ENCODE results near the gene NRF1.

The NRF1 gene

DNA sequence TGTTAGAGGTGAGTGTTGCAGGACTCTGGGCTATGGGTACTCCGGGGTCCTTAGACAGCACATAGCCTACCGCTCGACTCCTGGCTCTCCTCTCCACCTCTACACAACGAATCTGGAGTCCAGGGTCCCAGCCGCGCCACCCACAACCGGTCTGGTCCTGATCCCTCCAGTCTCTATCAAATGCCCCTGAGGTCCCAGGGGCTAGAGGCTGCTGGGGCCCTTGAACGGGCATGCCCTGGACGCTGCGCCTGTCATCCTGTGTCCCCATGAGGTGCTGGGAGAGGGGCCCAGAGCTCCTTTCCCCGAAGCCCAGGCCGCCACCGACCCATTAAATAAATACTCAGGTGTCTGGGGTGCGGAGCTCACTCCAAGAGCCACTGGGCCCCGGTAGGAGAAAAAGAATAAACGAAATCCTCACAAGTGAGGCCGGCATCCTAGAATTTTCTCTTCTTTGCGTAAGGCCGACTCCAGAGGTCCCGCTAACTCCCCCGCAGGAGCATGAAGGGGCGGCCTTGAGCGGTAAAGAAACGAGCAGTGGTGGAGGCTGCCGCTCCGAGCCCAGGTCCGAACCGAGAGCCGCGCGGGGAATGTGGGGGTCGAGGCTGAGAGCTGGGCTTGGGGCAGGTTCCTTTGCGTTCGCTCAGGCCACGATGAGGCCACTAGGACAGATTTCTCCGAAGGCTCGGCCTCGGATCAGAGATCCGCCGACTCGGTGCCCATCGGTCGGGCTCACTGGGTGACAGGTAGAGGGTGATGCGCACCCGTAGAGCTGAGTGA lies 166.7 kb downstream of the NRF1 start:
- ChIA-PET POLR2A (no interaction called here), CTCF (no interaction called here)
- DNase-seq (ENCODE audit: extremely low spot score), result no peak
- TF ChIP-seq L3MBTL2 (conservative IDR thresholded peaks at IDR 0.05) (no peak), ZNF384 (IDR thresholded peaks at IDR 0.05) (no peak), SP1 (IDR thresholded peaks at IDR 0.05) (no peak), NFRKB (IDR thresholded peaks at IDR 0.05) (no peak), TARDBP (IDR thresholded peaks at IDR 0.05) (no peak), FOXM1 (IDR thresholded peaks at IDR 0.05; ENCODE audit: borderline replicate concordance) (no peak), BHLHE40 (IDR thresholded peaks at IDR 0.05; ENCODE audit: borderline replicate concordance) (no peak), ELF4 (IDR thresholded peaks at IDR 0.05) (no peak), LEF1 (IDR thresholded peaks at IDR 0.05; ENCODE audit: borderline replicate concordance) (no peak), HDGF (IDR thresholded peaks at IDR 0.05; ENCODE audit: borderline replicate concordance) (no peak), FOXK2 (IDR thresholded peaks at IDR 0.05) (no peak), FOXA1 (IDR thresholded peaks at IDR 0.05) (no peak), SUZ12 (IDR thresholded peaks at IDR 0.05) (no peak), ARNT (IDR thresholded peaks at IDR 0.05) (no peak), CTBP1 (IDR thresholded peaks at IDR 0.05; ENCODE audit: borderline replicate concordance) (no peak)
- TF ChIP-seq, protein P1, sequence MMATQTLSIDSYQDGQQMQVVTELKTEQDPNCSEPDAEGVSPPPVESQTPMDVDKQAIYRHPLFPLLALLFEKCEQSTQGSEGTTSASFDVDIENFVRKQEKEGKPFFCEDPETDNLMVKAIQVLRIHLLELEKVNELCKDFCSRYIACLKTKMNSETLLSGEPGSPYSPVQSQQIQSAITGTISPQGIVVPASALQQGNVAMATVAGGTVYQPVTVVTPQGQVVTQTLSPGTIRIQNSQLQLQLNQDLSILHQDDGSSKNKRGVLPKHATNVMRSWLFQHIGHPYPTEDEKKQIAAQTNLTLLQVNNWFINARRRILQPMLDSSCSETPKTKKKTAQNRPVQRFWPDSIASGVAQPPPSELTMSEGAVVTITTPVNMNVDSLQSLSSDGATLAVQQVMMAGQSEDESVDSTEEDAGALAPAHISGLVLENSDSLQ (IDR thresholded peaks at IDR 0.05), result no peak

DNA sequence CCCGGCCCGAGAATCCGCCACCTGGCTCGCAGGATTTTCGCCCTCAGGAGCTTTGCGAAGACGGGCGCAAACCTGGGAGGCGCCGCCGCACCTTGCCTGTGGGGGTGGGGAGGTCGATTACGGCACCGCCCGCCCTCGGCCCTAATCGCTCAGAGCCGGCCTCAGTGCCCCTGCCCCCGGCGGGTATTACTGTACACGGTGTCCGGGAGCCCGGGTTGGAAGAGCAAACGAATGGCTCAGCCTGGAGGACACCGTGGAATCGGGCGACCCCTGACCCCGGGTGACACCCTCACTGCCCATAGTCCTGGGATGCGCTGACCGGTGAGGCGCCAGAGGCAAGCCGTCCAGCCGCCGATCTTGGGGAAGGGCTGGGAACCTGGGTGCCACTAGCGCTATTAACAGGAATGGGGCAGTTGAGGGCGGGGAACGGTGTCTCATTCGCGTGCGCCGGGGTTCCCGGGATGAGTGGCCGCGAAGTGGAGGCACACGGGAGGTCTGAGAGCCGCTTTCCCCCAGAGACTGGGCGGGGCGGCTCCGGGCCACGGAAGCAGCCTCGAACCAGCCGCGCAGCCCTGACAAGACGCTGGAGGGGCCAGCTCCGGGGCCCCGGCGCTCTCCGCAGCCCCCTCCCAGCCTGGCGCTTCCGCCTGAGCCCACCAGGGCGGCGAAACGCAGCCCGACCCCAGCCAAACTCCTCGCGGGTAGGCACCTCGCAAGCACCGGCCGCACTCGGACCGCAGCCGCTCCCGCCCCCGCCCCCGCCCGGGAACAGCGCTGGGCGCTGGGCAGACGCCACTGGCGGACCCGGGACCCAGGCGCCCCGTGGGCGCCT lies 167.5 kb downstream of the NRF1 start:
- TF ChIP-seq FOXA1 (IDR thresholded peaks at IDR 0.05) (no peak), TARDBP (IDR thresholded peaks at IDR 0.05) (no peak), ARNT (IDR thresholded peaks at IDR 0.05) (no peak), ELF4 (IDR thresholded peaks at IDR 0.05) (no peak), FOXM1 (IDR thresholded peaks at IDR 0.05; ENCODE audit: borderline replicate concordance) (no peak), HDGF (IDR thresholded peaks at IDR 0.05; ENCODE audit: borderline replicate concordance) (no peak), SUZ12 (IDR thresholded peaks at IDR 0.05) (no peak), LEF1 (IDR thresholded peaks at IDR 0.05; ENCODE audit: borderline replicate concordance) (no peak), NFRKB (IDR thresholded peaks at IDR 0.05) (no peak), BHLHE40 (IDR thresholded peaks at IDR 0.05; ENCODE audit: borderline replicate concordance) (no peak)
- TF ChIP-seq, protein P1 (IDR thresholded peaks at IDR 0.05), result no peak
- DNase-seq (ENCODE audit: extremely low spot score), result peak; percentile 73
- ChIA-PET POLR2A (interaction anchor here (1.1 kb wide), 1 partner anchor 46 kb away, joined by 6 read pairs; no protein-coding TSS in a partner anchor), CTCF (no interaction called here)

DNA sequence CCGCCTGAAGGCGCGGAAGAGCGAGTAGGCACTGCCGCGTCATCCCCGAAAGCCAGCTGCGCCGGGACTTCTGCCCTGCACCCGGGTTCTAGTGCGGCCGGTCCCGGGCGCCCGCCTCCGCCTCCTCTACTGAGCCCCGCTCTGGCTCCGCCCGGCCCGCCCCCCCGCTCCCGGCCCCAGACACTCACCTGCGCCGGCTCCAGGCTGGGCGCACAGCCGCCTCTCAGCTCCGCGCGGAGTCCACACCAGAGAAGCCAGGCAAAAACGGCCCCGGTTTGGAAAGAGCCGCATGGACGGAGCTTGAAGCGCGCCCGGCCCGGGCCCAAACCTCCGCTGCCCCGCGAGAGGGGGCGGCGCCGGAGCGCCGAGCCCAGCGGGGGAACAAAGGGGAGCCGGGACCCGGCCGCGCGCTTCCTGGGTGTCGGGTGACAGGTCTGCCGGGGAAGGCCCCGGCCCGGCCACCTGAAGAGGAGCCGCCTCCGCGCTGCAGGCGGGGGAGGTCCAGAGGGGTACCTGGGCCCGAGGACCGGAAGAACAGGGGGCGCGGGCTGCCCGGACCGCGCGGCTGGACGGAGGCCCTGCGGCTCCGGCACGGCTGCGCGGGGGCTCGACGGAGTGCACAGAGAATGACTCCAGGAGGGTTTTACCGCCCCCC lies 168.2 kb downstream of the NRF1 start:
- CTCF ChIA-PET, result no interaction called here
- TF ChIP-seq, protein P1 (IDR thresholded peaks at IDR 0.05), result no peak
- TF ChIP-seq ZNF384 (IDR thresholded peaks at IDR 0.05) (no peak), L3MBTL2 (conservative IDR thresholded peaks at IDR 0.05) (no peak), ELF4 (IDR thresholded peaks at IDR 0.05) (no peak), TARDBP (IDR thresholded peaks at IDR 0.05) (no peak), SUZ12 (IDR thresholded peaks at IDR 0.05) (no peak), LEF1 (IDR thresholded peaks at IDR 0.05; ENCODE audit: borderline replicate concordance) (no peak), FOXK2 (IDR thresholded peaks at IDR 0.05) (no peak), CTBP1 (IDR thresholded peaks at IDR 0.05; ENCODE audit: borderline replicate concordance) (no peak; the same call in 1 of the 2 replicates), SP1 (IDR thresholded peaks at IDR 0.05) (no peak), FOXM1 (IDR thresholded peaks at IDR 0.05; ENCODE audit: borderline replicate concordance) (no peak), FOXA1 (IDR thresholded peaks at IDR 0.05) (no peak), NFRKB (IDR thresholded peaks at IDR 0.05) (no peak), HDGF (IDR thresholded peaks at IDR 0.05; ENCODE audit: borderline replicate concordance) (no peak)
- POLR2A ChIA-PET, result interaction anchor here (1.1 kb wide), 1 partner anchor 45 kb away, joined by 6 read pairs; no protein-coding TSS in a partner anchor
- no peak for DNase-seq (ENCODE audit: extremely low spot score)

DNA sequence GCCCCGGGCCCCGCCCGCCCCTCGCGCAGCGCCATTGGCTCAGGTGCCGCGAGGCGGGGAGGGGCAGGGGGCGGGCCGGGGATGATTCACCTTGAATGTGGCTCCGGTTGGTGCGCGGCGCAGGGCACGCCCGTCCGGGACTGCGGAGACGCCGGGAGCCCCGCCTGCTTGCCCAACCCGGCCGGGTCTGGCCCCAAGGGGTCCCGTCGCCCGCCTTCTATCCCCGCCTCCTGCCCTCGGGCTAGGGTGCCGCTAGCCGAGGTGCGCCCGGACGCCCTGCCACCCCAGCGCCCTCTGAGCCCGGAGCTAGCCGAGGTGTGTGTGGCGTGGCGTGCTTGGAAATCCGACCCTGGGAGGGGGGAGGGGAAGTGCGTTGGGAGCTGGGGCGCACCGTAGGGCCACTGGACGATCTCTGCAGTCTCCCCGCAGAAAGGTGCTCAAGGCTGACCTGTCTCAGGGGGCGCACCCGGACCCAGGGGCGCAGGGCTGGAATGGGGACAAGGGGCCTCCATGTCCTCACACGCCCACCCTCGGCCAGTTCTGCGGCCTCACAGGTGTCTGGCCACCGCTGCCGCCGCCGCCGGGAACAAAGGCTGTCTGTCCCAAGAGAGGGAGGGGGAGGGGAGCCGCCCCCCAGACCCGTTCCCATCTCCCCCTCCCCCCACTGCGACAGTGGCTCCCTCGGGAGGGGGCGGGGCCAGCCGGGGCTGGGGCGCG lies 168.9 kb downstream of the NRF1 start:
- ChIA-PET CTCF (interaction anchor here (0.6 kb wide), 1 partner anchor 190 kb away, joined by 4 read pairs; no protein-coding TSS in a partner anchor), POLR2A (interaction anchor here (1.1 to 1.4 kb wide), 3 partner anchors 7 to 44 kb away, joined by 3 to 6 read pairs (median 4); no protein-coding TSS in a partner anchor)
- TF ChIP-seq HDGF (IDR thresholded peaks at IDR 0.05; ENCODE audit: borderline replicate concordance) (no peak), BHLHE40 (IDR thresholded peaks at IDR 0.05; ENCODE audit: borderline replicate concordance) (no peak), SUZ12 (IDR thresholded peaks at IDR 0.05) (no peak), FOXK2 (IDR thresholded peaks at IDR 0.05) (no peak), TARDBP (IDR thresholded peaks at IDR 0.05) (no peak)
- TF ChIP-seq, protein P1 (IDR thresholded peaks at IDR 0.05), result no peak
- DNase-seq (ENCODE audit: extremely low spot score), result peak; percentile 93

All from HEK293T (cell line).